Chondrocyte (in vitro differentiated cells): ENCODE results near the gene COL6A2. TPM values are rescaled to one million over a fixed set of nuclear protein-coding genes. Genes with fewer than 3 reads are reported as not detected.
A peak's percentile ranks its signal among the peaks of the same experiment; 100 is the strongest.

Experiments
- DNase-seq: peaks from one replicate; pipeline ENCODE4 v3.0.0; 2021; ENCODE audit warnings: mixed read lengths, low spot score
- H3K27ac Mint-ChIP-seq: one replicate; pipeline ENCODE4 v1.8.0; 2021; ENCODE audit warnings: mild to moderate bottlenecking, moderate library complexity, mixed read lengths; ENCODE audit not compliant: unreplicated experiment
- H3K27me3 Mint-ChIP-seq: 2 replicates; pipeline ENCODE4 v1.8.0; 2021; ENCODE audit warnings: low read depth, mixed read lengths
- H3K36me3 Mint-ChIP-seq: 2 replicates; pipeline ENCODE4 v1.8.0; 2021; ENCODE audit warnings: low read depth, mixed read lengths
- H3K4me1 Mint-ChIP-seq: 2 replicates; pipeline ENCODE4 v1.8.0; 2021; ENCODE audit warnings: low read depth, mild to moderate bottlenecking, mixed read lengths
- H3K4me3 Mint-ChIP-seq: one replicate; pipeline ENCODE4 v1.8.0; 2021; ENCODE audit warnings: mild to moderate bottlenecking, moderate library complexity, mixed read lengths; ENCODE audit not compliant: unreplicated experiment
- H3K9me3 Mint-ChIP-seq: 2 replicates; pipeline ENCODE4 v1.8.0; 2021; ENCODE audit warnings: low read depth, mixed read lengths
- total RNA-seq: library from RNA; stranded (reverse); gene quantifications from 3 replicates; pipeline ENCODE4 v1.2.1, GENCODE V29; 2021
- TF ChIP-seq, protein P1 (sequence below): fragments of 200-600 bp; sonication (generic); IDR thresholded peaks from 2 replicates; pipeline ENCODE4 v1.5.0; 2021; ENCODE audit warnings: antibody characterized with exemption, mild to moderate bottlenecking, moderate library complexity

COL6A2 gene
- total RNA-seq, 1 donor from 2014 or later: 1,646 TPM

DNA sequence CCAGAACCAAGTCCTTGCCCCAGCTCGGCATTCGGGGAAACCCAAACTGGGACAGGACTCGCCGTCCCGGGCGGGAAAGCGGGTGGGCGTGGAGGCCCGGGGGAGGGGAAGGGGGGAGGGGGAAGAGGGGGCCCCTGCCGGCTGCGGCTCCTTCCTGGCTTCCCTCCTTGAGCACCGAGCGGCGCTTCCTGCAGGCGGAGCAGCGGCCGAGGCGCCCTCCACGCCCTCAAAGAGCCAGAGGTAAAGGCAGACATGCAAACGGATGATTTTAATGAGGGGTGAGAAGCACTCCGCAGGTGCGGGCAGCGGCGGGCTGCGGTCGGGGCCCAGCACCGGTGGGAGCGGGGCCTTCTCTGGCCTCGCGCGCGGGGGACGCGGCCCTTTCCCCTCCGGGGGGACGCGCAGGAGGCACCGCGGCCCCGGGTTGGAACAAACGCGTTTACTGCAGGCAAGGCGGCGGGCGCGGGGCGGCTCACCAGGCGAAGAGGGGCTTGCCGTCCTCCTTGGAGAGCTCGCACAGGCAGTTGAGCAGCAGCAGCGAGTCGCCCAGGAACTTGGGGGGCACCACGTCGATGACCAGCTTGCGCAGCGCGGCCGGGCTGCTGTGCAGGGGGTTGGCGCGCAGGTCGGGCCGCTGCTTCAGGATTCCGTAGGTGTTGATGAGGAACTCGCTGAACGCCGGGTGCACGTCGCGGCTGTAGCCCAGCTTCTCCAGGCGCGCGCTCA, 63.2 kb downstream of the COL6A2 start:
- TF ChIP-seq, protein P1, sequence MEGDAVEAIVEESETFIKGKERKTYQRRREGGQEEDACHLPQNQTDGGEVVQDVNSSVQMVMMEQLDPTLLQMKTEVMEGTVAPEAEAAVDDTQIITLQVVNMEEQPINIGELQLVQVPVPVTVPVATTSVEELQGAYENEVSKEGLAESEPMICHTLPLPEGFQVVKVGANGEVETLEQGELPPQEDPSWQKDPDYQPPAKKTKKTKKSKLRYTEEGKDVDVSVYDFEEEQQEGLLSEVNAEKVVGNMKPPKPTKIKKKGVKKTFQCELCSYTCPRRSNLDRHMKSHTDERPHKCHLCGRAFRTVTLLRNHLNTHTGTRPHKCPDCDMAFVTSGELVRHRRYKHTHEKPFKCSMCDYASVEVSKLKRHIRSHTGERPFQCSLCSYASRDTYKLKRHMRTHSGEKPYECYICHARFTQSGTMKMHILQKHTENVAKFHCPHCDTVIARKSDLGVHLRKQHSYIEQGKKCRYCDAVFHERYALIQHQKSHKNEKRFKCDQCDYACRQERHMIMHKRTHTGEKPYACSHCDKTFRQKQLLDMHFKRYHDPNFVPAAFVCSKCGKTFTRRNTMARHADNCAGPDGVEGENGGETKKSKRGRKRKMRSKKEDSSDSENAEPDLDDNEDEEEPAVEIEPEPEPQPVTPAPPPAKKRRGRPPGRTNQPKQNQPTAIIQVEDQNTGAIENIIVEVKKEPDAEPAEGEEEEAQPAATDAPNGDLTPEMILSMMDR: no peak
- Mint-ChIP-seq H3K4me3 (no peak overlapping the region), H3K9me3 (peaks cover 2% of the 10 kb centered on the region), H3K36me3 (peaks cover 5% of the 10 kb centered on the region), H3K27ac (no peak overlapping the region), H3K27me3 (no peaks in the 10 kb centered on the region), H3K4me1 (no peaks in the 10 kb centered on the region)
- peak; percentile 76 for DNase-seq

DNA sequence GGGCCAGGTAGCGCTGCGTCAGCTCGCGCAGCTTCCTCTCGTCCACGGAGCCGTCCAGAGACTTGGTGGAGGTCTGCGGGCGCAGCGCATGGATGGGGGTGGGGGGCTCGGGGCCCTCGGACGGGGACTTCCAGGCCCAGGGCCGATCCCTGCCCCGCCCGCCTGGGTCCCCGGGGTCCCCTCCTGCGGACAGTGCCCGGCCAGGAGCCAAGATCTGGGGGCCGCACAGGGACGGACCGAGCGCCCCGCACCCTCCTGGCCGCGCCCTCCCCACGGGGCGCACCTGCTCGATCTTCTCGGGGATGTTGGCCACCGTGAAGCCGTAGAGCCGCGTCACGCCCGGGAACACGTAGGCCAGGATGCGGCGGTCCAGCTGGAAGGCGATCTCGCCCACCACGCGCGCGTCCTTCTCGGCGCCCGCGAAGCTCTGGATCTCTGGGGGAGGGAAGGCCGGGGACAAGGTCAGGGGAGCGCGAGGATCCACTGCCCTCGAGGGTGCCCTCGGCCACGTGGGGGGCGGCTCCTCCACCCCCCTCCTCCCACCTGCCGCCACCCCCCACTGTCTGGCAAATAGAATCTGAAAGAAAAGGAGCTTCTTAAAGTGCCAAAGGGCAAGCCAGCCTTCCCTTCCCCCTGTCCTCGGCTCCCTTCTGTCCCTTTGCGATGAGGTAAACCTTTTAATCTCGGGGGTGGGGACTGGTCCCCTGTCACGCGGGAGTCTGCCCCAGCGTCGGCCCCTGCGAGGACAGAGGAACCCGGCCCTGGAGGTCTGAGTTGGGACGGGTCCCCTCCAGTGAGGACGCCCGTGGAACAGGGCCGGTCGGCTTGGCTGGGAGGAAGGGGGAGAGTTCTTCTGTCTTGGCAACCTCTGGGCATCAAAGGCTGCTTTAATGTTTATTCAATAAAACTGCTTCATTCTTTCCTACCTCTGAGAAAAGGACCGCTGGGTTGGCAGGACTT, 64.0 kb downstream of the COL6A2 start:
- Mint-ChIP-seq H3K27ac (no peak overlapping the region), H3K36me3 (peaks cover 7% of the 10 kb centered on the region), H3K4me3 (no peak overlapping the region), H3K27me3 (no peaks in the 10 kb centered on the region), H3K9me3 (peaks cover 2% of the 10 kb centered on the region), H3K4me1 (no peaks in the 10 kb centered on the region)
- DNase-seq: peak; percentile 77
- TF ChIP-seq, protein P1: no peak

DNA sequence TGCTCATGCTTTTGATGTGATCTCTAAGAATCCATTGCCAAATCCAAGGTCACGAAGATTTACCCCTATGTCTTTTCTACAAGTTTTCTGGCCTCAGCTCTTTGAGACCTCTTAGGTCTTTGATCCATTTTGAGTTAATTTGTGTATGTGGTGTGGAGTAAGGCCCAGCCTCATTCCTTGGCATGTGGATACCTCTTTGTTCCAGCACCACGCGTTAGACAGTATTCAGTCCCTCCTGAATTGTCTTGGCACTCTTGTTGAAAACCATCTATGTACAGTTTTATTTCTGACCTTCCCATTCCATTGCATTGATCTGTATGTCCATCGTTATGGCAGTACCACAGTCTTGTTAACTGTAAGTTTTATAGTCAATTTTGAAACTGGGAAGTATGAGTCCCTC, 65.5 kb downstream of the COL6A2 start:
- Mint-ChIP-seq H3K9me3 (peaks cover 2% of the 10 kb centered on the region), H3K27ac (no peak overlapping the region), H3K4me3 (no peak overlapping the region), H3K36me3 (peaks cover 7% of the 10 kb centered on the region), H3K27me3 (no peaks in the 10 kb centered on the region), H3K4me1 (no peaks in the 10 kb centered on the region)
- no peak for DNase-seq
- TF ChIP-seq, protein P1: no peak

DNA sequence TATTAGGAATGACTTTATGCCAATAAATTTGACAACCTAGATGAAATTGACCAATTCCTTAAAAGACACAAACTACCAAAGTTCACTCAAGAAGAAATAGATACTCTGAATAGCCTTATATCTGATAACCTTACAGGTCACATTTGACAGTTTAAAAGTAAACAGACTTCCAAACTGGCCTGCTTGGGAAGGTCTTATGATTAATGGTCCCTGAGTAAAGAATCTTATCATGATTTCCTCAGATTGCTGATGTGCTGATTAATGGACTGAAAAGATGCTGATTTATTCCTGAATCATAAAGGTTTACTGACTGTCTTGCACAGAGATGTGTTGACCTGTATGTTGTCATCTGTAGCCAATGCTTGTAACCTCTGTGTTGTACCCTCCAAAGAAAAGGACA, 67.2 kb downstream of the COL6A2 start:
- H3K4me1 Mint-ChIP-seq: no peaks in the 10 kb centered on the region
- DNase-seq: no peak
- no peak overlapping the region for H3K4me3 Mint-ChIP-seq
- H3K36me3 Mint-ChIP-seq: peaks cover 7% of the 10 kb centered on the region
- peaks cover 2% of the 10 kb centered on the region for H3K9me3 Mint-ChIP-seq
- no peak overlapping the region for H3K27ac Mint-ChIP-seq
- TF ChIP-seq, protein P1: no peak
- no peaks in the 10 kb centered on the region for H3K27me3 Mint-ChIP-seq

DNA sequence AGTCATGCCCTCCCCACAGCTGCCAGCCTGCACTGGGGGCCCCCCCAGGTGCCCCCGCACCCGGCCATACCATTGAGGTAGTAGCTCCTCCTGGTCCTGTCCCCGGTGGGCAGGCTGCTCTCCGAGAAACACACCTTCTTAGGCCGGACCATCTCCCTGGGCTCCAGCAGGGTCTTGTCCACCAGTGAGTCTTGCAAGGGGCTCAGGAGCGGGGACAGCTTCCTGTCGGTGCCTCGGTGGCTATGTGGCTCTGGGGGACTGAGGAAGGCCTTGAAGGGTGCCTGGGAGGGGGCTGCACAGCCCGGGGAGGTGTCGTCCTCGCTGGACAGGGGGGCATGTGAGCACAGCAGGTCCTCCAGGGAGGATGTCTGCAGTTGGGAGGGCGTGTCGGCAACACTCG, 70.3 kb downstream of the COL6A2 start:
- TF ChIP-seq, protein P1: no peak
- no peak overlapping the region for H3K27ac Mint-ChIP-seq
- DNase-seq: peak; percentile 88
- no peaks in the 10 kb centered on the region for H3K27me3 Mint-ChIP-seq
- H3K9me3 Mint-ChIP-seq: peaks cover 2% of the 10 kb centered on the region
- peaks cover 7% of the 10 kb centered on the region for H3K36me3 Mint-ChIP-seq
- no peak overlapping the region for H3K4me3 Mint-ChIP-seq
- no peaks in the 10 kb centered on the region for H3K4me1 Mint-ChIP-seq
